Endothelial cell of umbilical vein (primary cell): ENCODE measurements around the gene ALG6. TPM values are rescaled to one million over a fixed set of nuclear protein-coding genes. Genes with fewer than 3 reads are reported as not detected.

Source experiments
- BruUV-seq: library from RNA; stranded (reverse); fragments of 400-500 nt; replicated peaks from 2 replicates; lab custom pipeline; 2021; lab: Mats Ljungman, UMichigan
- CTCF ChIA-PET: fragments of 300-600, 350-600 bp; sonication (Branson Sonifier 250); formaldehyde crosslinking; loops from one replicate; lab custom pipeline; 2021; ENCODE audit warnings: antibody characterized with exemption, inconsistent platforms; lab: Charles Lee
- POLR2A ChIA-PET: fragments of 300-600, 350-600 bp; sonication (Branson Sonifier 250); formaldehyde crosslinking; loops from one replicate; lab custom pipeline; 2021; ENCODE audit warnings: antibody characterized with exemption, inconsistent platforms; lab: Charles Lee
- DNase-seq: peaks from one replicate; pipeline ENCODE4 v3.0.0-alpha.2; 2011; ENCODE audit warnings: low read depth, low spot score
- FAIRE-seq: peaks from 2 replicates; lab custom pipeline; 2011; peaks lifted over from hg19 to GRCh38; lab: Jason Lieb, UNC
- H2AFZ ChIP-seq: 2 replicates; pipeline ENCODE4 v1.6.0; 2012; ENCODE audit warnings: low read depth, low read length, control low read depth, inconsistent platforms
- H3K27ac ChIP-seq: 2 replicates; pipeline ENCODE4 v1.5.1; 2011; ENCODE audit warnings: low read depth, mild to moderate bottlenecking, control low read depth, low read length, moderate library complexity; ENCODE audit not compliant: insufficient read depth
- H3K27me3 ChIP-seq, 2 experiments: 2 replicates each; pipeline versions ENCODE4 v1.6.0 to v1.6.1; 2011; ENCODE audit warnings: low read length in 2 of 2, mixed read lengths in 1 of 2; ENCODE audit not compliant: control insufficient read depth in 2 of 2, insufficient read depth in 2 of 2
- H3K36me3 ChIP-seq, 2 experiments: 2 replicates in 1 of 2; 3 replicates in 1 of 2; pipeline ENCODE4 v1.5.1; 2011; ENCODE audit warnings: low read length in 2 of 2, mild to moderate bottlenecking in 1 of 2, moderate library complexity in 1 of 2; ENCODE audit not compliant: control insufficient read depth in 2 of 2, insufficient read depth in 2 of 2; ENCODE audit errors: extremely low read depth in 1 of 2
- H3K4me1 ChIP-seq: 3 replicates; pipeline ENCODE4 v1.5.1; 2011; ENCODE audit warnings: mild to moderate bottlenecking, low read length; ENCODE audit not compliant: control insufficient read depth, insufficient read depth; ENCODE audit errors: extremely low read depth
- H3K4me2 ChIP-seq: 2 replicates; pipeline ENCODE4 v1.6.1; 2011; ENCODE audit warnings: low read length, control low read depth, mixed read lengths; ENCODE audit not compliant: insufficient read depth
- H3K4me3 ChIP-seq, 3 experiments: fragments of 200-600 bp in 1 of 3; sonication (generic), shearing (Covaris generic) in 1 of 3; replicated peaks in 1 of 3; 2 replicates each; pipeline ENCODE4 v1.5.1; 2011 to 2016; ENCODE audit warnings: control low read depth in 3 of 3, low read length in 3 of 3, mild to moderate bottlenecking in 2 of 3, inconsistent platforms in 1 of 3, low read depth in 1 of 3, moderate library complexity in 1 of 3; ENCODE audit not compliant: insufficient read depth in 1 of 3
- H3K79me2 ChIP-seq: 2 replicates; pipeline ENCODE4 v1.6.0; 2012; ENCODE audit warnings: low read length, inconsistent platforms; ENCODE audit not compliant: control insufficient read depth, insufficient read depth
- H3K9ac ChIP-seq: replicated peaks from 2 replicates; pipeline ENCODE3; 2011; ENCODE audit warnings: low read length, control low read depth; ENCODE audit not compliant: insufficient read depth; ENCODE audit errors: extremely low read depth
- H3K9me1 ChIP-seq: replicated peaks from 3 replicates; pipeline ENCODE4 v1.6.0; 2011; ENCODE audit warnings: mild to moderate bottlenecking, low read length; ENCODE audit not compliant: control insufficient read depth, insufficient read depth; ENCODE audit errors: extremely low read depth
- H3K9me3 ChIP-seq: replicated peaks from 2 replicates; pipeline ENCODE4 v1.5.1; 2012; ENCODE audit warnings: low read length, inconsistent platforms; ENCODE audit not compliant: control insufficient read depth, insufficient read depth
- H4K20me1 ChIP-seq: replicated peaks from 2 replicates; pipeline ENCODE3; 2011; ENCODE audit warnings: mild to moderate bottlenecking, low read length; ENCODE audit not compliant: control insufficient read depth, insufficient read depth; ENCODE audit errors: extremely low read depth
- EZH2 ChIP-seq: IDR thresholded peaks from 2 replicates; pipeline ENCODE4 v1.6.1; 2012; ENCODE audit warnings: borderline replicate concordance, low read depth, mild to moderate bottlenecking, moderate library complexity, low read length, inconsistent platforms; ENCODE audit not compliant: severe bottlenecking
- FOS ChIP-seq: IDR thresholded peaks from 2 replicates; pipeline ENCODE4 v1.6.1; 2011; ENCODE audit warnings: mild to moderate bottlenecking, low read length, moderate library complexity, borderline replicate concordance; ENCODE audit not compliant: insufficient read depth
- GATA2 ChIP-seq: IDR thresholded peaks from 2 replicates; pipeline ENCODE4 v1.7.0; 2011; ENCODE audit warnings: low read depth, mild to moderate bottlenecking, moderate library complexity, mixed read lengths, low read length; ENCODE audit not compliant: insufficient read length, insufficient read depth
- JUN ChIP-seq: IDR thresholded peaks from 2 replicates; pipeline ENCODE4 v1.6.1; 2011; ENCODE audit warnings: borderline replicate concordance, low read depth; ENCODE audit not compliant: insufficient read length, insufficient read depth
- MAX ChIP-seq: IDR thresholded peaks from 2 replicates; pipeline ENCODE4 v1.6.1; 2011; ENCODE audit not compliant: insufficient read depth, insufficient read length
- MYC ChIP-seq: IDR thresholded peaks from one replicate; pipeline ENCODE4 v1.6.1; 2011; ENCODE audit warnings: mild to moderate bottlenecking, low read depth, low read length
- POLR2A ChIP-seq: IDR thresholded peaks from 2 replicates; pipeline ENCODE4 v1.6.1; 2012; ENCODE audit warnings: low read depth, mild to moderate bottlenecking, control low read depth, low read length
- POLR2AphosphoS5 ChIP-seq: IDR thresholded peaks from 2 replicates; pipeline ENCODE4 v1.6.1; 2012; ENCODE audit warnings: low read depth, mild to moderate bottlenecking, control low read depth, low read length, moderate library complexity; ENCODE audit not compliant: insufficient read depth
- dilution Hi-C: fragments of 300-500 bp; cut with MboI; formaldehyde crosslinking; loops from one replicate; pipeline ENCODE4 v1.15.0; 2019; ENCODE audit warnings: low sequenced_read_pairs; ENCODE audit not compliant: extremely low pct_ligation_motif_present
- intact Hi-C: fragments of 100-400 bp; cut with micrococcal nuclease; formaldehyde crosslinking; loops from one replicate; pipeline ENCODE4 v1.10.0; 2022
- polyA plus RNA-seq, 4 experiments: library from polyadenylated mRNA; depleted of rRNA in 3 of 4; stranded (reverse) in 3 of 4; unstranded in 1 of 4; fragments of >200 nt; gene quantifications; 2 replicates each; pipeline versions ENCODE4 v1.2.1 to v1.2.3, GENCODE V29; 2011 to 2012; ENCODE audit warnings: missing spikeins in 1 of 4
- total RNA-seq: library from RNA; stranded (reverse); gene quantifications from 2 replicates; pipeline ENCODE4 v1.2.3, GENCODE V29; 2021
- TF ChIP-seq, protein P1 (sequence below), 2 donors: IDR thresholded peaks; 1 replicate in 1 of 2; 2 replicates in 1 of 2; pipeline ENCODE4 v1.5.1; 2011; ENCODE audit warnings: low read length in 2 of 2, mild to moderate bottlenecking in 2 of 2, moderate library complexity in 2 of 2, control low read depth in 1 of 2, inconsistent platforms in 1 of 2, low read depth in 1 of 2; ENCODE audit not compliant: insufficient read depth in 1 of 2; ENCODE audit errors: extremely low read depth in 1 of 2

The ALG6 gene
- total and polyA plus RNA-seq, 2 donors (not counting 3 experiments of a cell fraction or from before 2014, with no cell fraction given), result 14.4 to 17.3 TPM

DNA sequence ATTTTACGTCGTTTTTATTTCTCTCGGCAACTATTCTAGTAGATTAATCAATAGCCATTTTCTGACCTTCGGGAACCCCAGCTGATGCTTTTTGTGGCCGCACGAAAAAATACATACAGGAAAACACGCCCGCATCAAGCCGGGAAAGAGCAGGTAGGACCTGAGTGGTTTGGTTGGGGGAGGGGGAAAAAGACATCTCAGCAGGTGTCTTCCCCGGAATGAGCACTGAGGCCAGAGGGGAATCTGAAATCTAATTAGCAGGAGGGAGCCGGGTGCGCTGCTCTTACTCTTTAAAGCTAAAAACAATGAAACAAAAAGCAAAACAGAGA lies 45.7 kb upstream of the ALG6 start:
- H3K4me2 ChIP-seq, result peak overlapping the region; percentile 49

More for the DNA sequence above, 45.7 kb upstream of the ALG6 start:
- no peak overlapping the region for H3K27ac ChIP-seq
- no TSS peak for BruUV-seq
- no peak for DNase-seq
- TF ChIP-seq FOS (no peak), MAX (no peak), POLR2A (no peak), GATA2 (no peak), EZH2 (no peak), JUN (no peak), POLR2AphosphoS5 (no peak), MYC (no peak)
- TF ChIP-seq, protein P1, sequence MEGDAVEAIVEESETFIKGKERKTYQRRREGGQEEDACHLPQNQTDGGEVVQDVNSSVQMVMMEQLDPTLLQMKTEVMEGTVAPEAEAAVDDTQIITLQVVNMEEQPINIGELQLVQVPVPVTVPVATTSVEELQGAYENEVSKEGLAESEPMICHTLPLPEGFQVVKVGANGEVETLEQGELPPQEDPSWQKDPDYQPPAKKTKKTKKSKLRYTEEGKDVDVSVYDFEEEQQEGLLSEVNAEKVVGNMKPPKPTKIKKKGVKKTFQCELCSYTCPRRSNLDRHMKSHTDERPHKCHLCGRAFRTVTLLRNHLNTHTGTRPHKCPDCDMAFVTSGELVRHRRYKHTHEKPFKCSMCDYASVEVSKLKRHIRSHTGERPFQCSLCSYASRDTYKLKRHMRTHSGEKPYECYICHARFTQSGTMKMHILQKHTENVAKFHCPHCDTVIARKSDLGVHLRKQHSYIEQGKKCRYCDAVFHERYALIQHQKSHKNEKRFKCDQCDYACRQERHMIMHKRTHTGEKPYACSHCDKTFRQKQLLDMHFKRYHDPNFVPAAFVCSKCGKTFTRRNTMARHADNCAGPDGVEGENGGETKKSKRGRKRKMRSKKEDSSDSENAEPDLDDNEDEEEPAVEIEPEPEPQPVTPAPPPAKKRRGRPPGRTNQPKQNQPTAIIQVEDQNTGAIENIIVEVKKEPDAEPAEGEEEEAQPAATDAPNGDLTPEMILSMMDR (IDR thresholded peaks at IDR 0.05; ENCODE audit: extremely low read depth in 1 of 2, insufficient read depth in 1 of 2, low read depth in 1 of 2, low read length in 2 of 2), result no peak
- peaks cover 74 to 100% of the 10 kb centered on the region in 2 experiments for H3K27me3 ChIP-seq
- dilution Hi-C loops, result no loop called here
- H3K79me2 ChIP-seq, result no peaks in the 10 kb centered on the region
- intact Hi-C loops, result loop anchor here (5.0 kb wide), 1 partner anchor 926 kb away; no protein-coding TSS in a partner anchor
- CTCF ChIA-PET, result interaction anchor here (1.4 kb wide), 1 partner anchor 9 kb away, joined by 3 read pairs; no protein-coding TSS in a partner anchor
- peak overlapping the region in 2 of 3 experiments; percentile 30 to 34 for H3K4me3 ChIP-seq
- no peaks in the 10 kb centered on the region for H3K36me3 ChIP-seq
- peaks cover 2% of the 10 kb centered on the region for H3K4me1 ChIP-seq
- H4K20me1 ChIP-seq, result peaks cover 5% of the 10 kb centered on the region
- H3K9me3 ChIP-seq, result no peaks in the 10 kb centered on the region
- no peaks in the 10 kb centered on the region for H3K9me1 ChIP-seq
- no peak for FAIRE-seq
- H3K9ac ChIP-seq, result no peak overlapping the region
- POLR2A ChIA-PET, result no interaction called here
- no peak overlapping the region for H2AFZ ChIP-seq
